ENCODE data around the gene CEPT1.

The CEPT1 gene

DNA sequence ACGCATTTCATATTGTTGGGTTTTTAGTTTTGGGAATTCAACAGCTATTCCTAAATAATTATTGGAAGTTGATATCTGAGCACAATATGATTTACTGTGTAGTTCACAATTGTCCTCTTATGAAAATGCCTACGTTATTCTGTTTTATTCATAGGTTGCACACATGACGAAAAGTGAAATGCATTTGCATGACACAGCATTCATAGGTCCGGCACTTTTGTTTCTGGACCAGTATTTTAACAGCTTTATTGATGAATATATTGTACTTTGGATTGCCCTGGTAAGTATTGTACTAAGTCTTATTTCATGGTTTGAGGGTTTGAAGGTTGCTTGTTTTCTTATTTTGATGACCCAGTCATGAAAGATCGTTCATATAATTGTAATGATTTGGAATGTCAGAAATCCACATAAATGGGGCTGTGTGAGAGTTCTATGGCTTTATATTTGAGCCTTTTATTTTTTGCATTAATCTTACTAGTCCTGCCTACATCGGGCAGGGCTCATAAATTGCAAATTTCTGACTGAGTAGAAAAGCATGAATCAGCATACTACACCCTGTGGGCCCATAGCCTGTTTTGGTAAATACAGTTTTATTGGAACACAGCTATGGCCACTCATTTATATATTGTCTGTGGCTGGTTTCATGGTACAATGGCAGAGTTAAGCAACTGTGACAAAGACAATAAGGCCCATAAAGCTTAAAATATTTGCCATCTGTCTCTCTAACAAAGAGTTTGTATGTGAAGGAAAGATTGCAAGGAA is 43.5 kb downstream of the CEPT1 start:
- Histone ChIP-seq H3K9ac (ENCODE audit: low read depth, low read length) (no peak overlapping the region), H3K9me3 (ENCODE audit: control insufficient read depth, insufficient read depth, low read length) (no peaks in the 10 kb centered on the region), H3K4me1 (ENCODE audit: control insufficient read depth, insufficient read depth, low read length) (no peaks in the 10 kb centered on the region), H3K27me3 (ENCODE audit: control insufficient read depth, insufficient read depth, low read length) (no peaks in the 10 kb centered on the region), H3K4me3 (ENCODE audit: low read depth, low read length) (no peak overlapping the region), H3K36me3 (ENCODE audit: control insufficient read depth, insufficient read depth, low read length) (peaks cover 3% of the 10 kb centered on the region)

- Histone ChIP-seq H3K4me1 (ENCODE audit: control insufficient read depth, insufficient read depth, low read length) (no peaks in the 10 kb centered on the region), H3K9ac (ENCODE audit: low read depth, low read length) (no peak overlapping the region), H3K9me3 (ENCODE audit: control insufficient read depth, insufficient read depth, low read length) (no peaks in the 10 kb centered on the region), H3K4me3 (ENCODE audit: low read depth, low read length) (no peak overlapping the region), H3K27me3 (ENCODE audit: control insufficient read depth, insufficient read depth, low read length) (no peaks in the 10 kb centered on the region), H3K36me3 (ENCODE audit: control insufficient read depth, insufficient read depth, low read length) (peaks cover 3% of the 10 kb centered on the region)
Observed at GRCh38 chr1:111184663-111185062, 44.6 kb downstream of the CEPT1 start.

DNA sequence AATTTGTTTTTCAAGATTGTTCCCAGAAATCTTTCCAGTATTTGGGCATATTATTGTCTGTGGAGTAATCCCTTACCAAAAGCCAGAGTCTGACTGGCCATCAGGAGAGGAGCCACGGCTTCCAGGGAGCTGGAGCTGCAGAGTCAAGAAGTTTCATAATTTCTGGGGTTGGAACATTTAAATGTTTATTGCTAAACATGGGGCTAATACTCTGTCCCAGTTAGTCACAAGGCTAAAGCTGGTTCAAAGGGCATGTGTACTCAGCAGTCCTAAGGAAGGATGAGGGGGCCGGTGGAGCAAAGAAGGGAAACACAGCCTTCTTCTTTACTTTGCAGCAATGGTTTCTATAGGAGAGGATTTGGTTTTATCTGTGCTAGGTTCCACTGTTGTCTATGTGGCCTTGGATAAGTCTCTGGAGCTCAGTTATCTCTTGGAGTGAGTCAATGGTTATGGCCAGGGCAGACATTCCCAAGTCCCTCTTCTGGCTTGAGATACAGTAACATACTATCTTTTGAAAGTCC is 51.0 kb downstream of the CEPT1 start:
- peaks cover 3% of the 10 kb centered on the region for H3K36me3 ChIP-seq (ENCODE audit: control insufficient read depth, insufficient read depth, low read length)
- H3K4me3 ChIP-seq (ENCODE audit: low read depth, low read length) = no peak overlapping the region

DNA sequence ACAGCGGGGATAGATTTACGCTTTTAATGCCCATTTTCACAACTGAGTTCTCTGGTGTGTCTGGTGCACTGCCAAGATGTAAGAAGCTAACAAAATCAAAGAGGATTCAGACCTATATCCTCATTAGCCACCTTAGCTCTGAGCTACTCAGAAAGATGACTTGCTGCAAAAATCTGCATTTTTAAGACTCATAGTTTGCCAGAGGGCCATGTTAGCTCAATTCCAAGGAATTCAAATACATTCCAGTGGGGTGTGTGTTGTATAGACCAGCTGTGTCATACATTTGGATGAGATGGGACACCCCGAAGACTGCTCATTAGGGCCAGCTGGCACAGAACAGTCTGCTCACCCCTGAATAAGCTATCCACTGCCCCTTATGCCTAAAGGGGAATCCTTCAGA is 51.5 kb downstream of the CEPT1 start:
- Histone ChIP-seq H3K4me1 (ENCODE audit: control insufficient read depth, insufficient read depth, low read length) (peaks cover 2% of the 10 kb centered on the region), H3K27me3 (ENCODE audit: control insufficient read depth, insufficient read depth, low read length) (no peaks in the 10 kb centered on the region), H3K9ac (ENCODE audit: low read depth, low read length) (no peak overlapping the region), H3K4me3 (ENCODE audit: low read depth, low read length) (no peak overlapping the region), H3K36me3 (ENCODE audit: control insufficient read depth, insufficient read depth, low read length) (peaks cover 3% of the 10 kb centered on the region), H3K9me3 (ENCODE audit: control insufficient read depth, insufficient read depth, low read length) (no peaks in the 10 kb centered on the region)

More for the DNA sequence above, 51.0 kb downstream of the CEPT1 start:
- no peaks in the 10 kb centered on the region for H3K9me3 ChIP-seq (ENCODE audit: control insufficient read depth, insufficient read depth, low read length)
- peaks cover 2% of the 10 kb centered on the region for H3K4me1 ChIP-seq (ENCODE audit: control insufficient read depth, insufficient read depth, low read length)
- H3K9ac ChIP-seq (ENCODE audit: low read depth, low read length) = no peak overlapping the region
- no peaks in the 10 kb centered on the region for H3K27me3 ChIP-seq (ENCODE audit: control insufficient read depth, insufficient read depth, low read length)

GRCh38 chr1:111192074-111192473 is 52.1 kb downstream of the CEPT1 start:
- Histone ChIP-seq H3K9ac (ENCODE audit: low read depth, low read length) (no peak overlapping the region), H3K27me3 (ENCODE audit: control insufficient read depth, insufficient read depth, low read length) (no peaks in the 10 kb centered on the region), H3K9me3 (ENCODE audit: control insufficient read depth, insufficient read depth, low read length) (no peaks in the 10 kb centered on the region), H3K4me3 (ENCODE audit: low read depth, low read length) (no peak overlapping the region), H3K4me1 (ENCODE audit: control insufficient read depth, insufficient read depth, low read length) (peaks cover 2% of the 10 kb centered on the region), H3K36me3 (ENCODE audit: control insufficient read depth, insufficient read depth, low read length) (no peaks in the 10 kb centered on the region)

- H3K36me3 ChIP-seq (ENCODE audit: control insufficient read depth, insufficient read depth, low read length) = no peaks in the 10 kb centered on the region
- H3K27me3 ChIP-seq (ENCODE audit: control insufficient read depth, insufficient read depth, low read length) = no peaks in the 10 kb centered on the region
- H3K9ac ChIP-seq (ENCODE audit: low read depth, low read length) = no peak overlapping the region
- no peaks in the 10 kb centered on the region for H3K9me3 ChIP-seq (ENCODE audit: control insufficient read depth, insufficient read depth, low read length)
- no peak overlapping the region for H3K4me3 ChIP-seq (ENCODE audit: low read depth, low read length)
- H3K4me1 ChIP-seq (ENCODE audit: control insufficient read depth, insufficient read depth, low read length) = peaks cover 2% of the 10 kb centered on the region
Observed at GRCh38 chr1:111192658-111193519, 52.9 kb downstream of the CEPT1 start.

GRCh38 chr1:111193712-111194480 is 53.9 kb downstream of the CEPT1 start:
- Histone ChIP-seq H3K9ac (ENCODE audit: low read depth, low read length) (no peak overlapping the region), H3K4me3 (ENCODE audit: low read depth, low read length) (no peak overlapping the region), H3K27me3 (ENCODE audit: control insufficient read depth, insufficient read depth, low read length) (no peaks in the 10 kb centered on the region), H3K9me3 (ENCODE audit: control insufficient read depth, insufficient read depth, low read length) (no peaks in the 10 kb centered on the region), H3K4me1 (ENCODE audit: control insufficient read depth, insufficient read depth, low read length) (peaks cover 2% of the 10 kb centered on the region), H3K36me3 (ENCODE audit: control insufficient read depth, insufficient read depth, low read length) (no peaks in the 10 kb centered on the region)

DNA sequence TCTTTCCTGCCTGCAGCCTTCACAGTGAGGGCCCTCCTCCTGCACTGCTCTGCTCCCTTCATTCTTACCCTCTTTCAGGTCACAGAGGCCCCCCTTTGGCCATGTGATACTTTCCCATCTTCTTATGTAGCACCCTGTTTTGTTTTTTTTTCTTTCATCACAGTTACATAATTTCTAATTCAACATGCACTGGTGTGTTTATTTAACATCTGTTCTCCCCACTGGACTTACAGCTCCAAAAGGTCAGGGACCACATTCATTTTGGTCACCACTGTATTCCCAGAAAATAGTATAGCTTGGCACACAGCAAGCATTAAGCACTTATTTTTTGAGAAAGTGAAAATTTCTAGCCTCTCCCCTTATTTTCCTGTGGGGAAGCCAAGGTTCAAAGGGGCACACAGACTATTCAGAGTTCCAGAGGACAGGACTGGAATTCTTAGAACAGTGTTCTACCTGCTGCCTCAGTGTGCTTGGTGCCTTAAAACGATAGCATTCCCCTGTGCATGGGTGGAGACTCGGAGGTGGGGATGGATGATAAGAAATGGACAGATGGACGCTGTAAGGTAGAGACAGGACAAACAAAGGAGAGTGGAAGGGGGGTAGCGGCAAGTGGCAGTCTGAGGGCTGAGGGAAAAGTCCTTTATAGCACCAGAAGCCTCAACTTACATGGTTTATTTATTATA is 55.1 kb downstream of the CEPT1 start:
- H3K4me1 ChIP-seq (ENCODE audit: control insufficient read depth, insufficient read depth, low read length) = peaks cover 2% of the 10 kb centered on the region

DNA sequence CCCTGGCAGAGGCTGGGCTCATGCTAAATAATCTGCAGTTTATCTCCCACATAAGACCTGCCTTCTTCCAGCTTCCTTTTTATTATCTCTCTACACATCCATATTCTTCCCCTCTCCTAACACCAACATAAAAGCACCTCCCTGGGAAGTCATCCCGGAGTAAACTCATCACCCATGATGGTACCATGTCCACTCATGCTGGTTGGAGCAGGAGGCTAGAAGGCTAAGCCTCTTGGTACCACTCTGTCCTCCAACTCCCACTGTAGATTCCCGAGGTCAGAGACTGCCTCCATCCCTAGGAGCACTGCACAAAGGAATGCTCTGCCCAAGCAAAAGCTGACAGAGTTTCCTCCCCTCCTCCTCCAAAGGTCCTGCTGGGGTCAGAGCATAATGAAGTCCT is 56.2 kb downstream of the CEPT1 start:
- Histone ChIP-seq H3K9ac (ENCODE audit: low read depth, low read length) (no peak overlapping the region), H3K27me3 (ENCODE audit: control insufficient read depth, insufficient read depth, low read length) (no peaks in the 10 kb centered on the region), H3K9me3 (ENCODE audit: control insufficient read depth, insufficient read depth, low read length) (no peaks in the 10 kb centered on the region), H3K36me3 (ENCODE audit: control insufficient read depth, insufficient read depth, low read length) (no peaks in the 10 kb centered on the region), H3K4me3 (ENCODE audit: low read depth, low read length) (no peak overlapping the region), H3K4me1 (ENCODE audit: control insufficient read depth, insufficient read depth, low read length) (peaks cover 2% of the 10 kb centered on the region)

More for the DNA sequence above, 55.1 kb downstream of the CEPT1 start:
- Histone ChIP-seq H3K9ac (ENCODE audit: low read depth, low read length) (no peak overlapping the region), H3K4me3 (ENCODE audit: low read depth, low read length) (no peak overlapping the region), H3K9me3 (ENCODE audit: control insufficient read depth, insufficient read depth, low read length) (no peaks in the 10 kb centered on the region), H3K36me3 (ENCODE audit: control insufficient read depth, insufficient read depth, low read length) (no peaks in the 10 kb centered on the region), H3K27me3 (ENCODE audit: control insufficient read depth, insufficient read depth, low read length) (no peaks in the 10 kb centered on the region)

DNA sequence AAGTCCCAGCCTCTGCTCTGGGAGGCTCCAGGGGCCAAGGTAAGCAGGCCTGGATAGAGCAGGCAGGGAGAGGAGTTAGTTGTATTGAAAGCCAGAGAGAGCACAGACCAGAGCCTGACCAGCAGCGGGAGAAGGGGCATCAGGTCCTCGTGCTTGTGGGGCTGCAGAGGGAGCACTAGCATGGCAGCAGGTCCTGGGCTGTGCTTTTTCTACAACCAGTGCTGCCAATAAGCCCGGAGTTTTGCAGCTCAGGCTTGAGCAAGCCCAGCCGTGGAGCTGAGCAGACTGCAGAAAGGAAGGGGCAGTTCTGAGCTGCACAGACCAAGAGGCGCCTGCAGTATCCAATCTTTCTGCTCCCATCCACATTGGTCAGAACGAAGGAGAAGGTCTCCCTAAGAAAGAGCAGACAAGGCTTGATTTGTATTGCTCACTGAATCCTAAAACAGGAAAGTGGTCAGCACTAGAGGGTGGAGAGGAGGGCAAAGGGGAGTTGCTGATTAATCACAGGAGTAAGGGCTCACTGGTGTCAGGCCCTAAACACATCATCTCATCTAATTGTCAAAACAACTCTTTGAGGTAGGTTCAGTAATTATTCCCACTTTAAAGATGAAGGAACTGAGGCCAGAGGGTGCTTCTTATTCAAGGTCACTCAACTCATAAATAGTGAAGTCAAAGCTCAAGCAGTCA is 57.7 kb downstream of the CEPT1 start:
- H3K36me3 ChIP-seq (ENCODE audit: control insufficient read depth, insufficient read depth, low read length) = no peaks in the 10 kb centered on the region
- H3K27me3 ChIP-seq (ENCODE audit: control insufficient read depth, insufficient read depth, low read length) = peaks cover 9% of the 10 kb centered on the region
- no peak overlapping the region for H3K4me3 ChIP-seq (ENCODE audit: low read depth, low read length)
- H3K4me1 ChIP-seq (ENCODE audit: control insufficient read depth, insufficient read depth, low read length) = peaks cover 2% of the 10 kb centered on the region
- H3K9ac ChIP-seq (ENCODE audit: low read depth, low read length) = no peak overlapping the region
- no peaks in the 10 kb centered on the region for H3K9me3 ChIP-seq (ENCODE audit: control insufficient read depth, insufficient read depth, low read length)
